B cell (primary cell): ENCODE results near the gene STK33. TPM values are rescaled to one million over a fixed set of nuclear protein-coding genes. Genes with fewer than 3 reads are reported as not detected.

Experiments used
- ATAC-seq: fragments of 200-7000 bp; cut with Tn5 transposase; one replicate; pipeline ENCODE4 v1.10.0; 2021; ENCODE audit warnings: low read depth, mild to moderate bottlenecking, moderate number of reproducible peaks, moderate library complexity
- CTCF ChIA-PET: fragments of 350-600 bp; sonication (Branson Sonifier 250); formaldehyde crosslinking; loops from one replicate; lab custom pipeline; 2021; ENCODE audit warnings: antibody characterized with exemption, inconsistent platforms; lab: Charles Lee
- POLR2A ChIA-PET: fragments of 350-600 bp; sonication (Branson Sonifier 250); formaldehyde crosslinking; loops from one replicate; lab custom pipeline; 2021; ENCODE audit warnings: antibody characterized with exemption; lab: Charles Lee
- DNase-seq: peaks from one replicate; pipeline ENCODE4 v3.0.0; 2013
- H2AFZ ChIP-seq: 2 replicates; pipeline ENCODE4 v1.6.1; 2012; ENCODE audit warnings: mild to moderate bottlenecking, low read depth, low read length; ENCODE audit not compliant: insufficient read depth, poor library complexity, severe bottlenecking
- H3K27ac ChIP-seq, 2 donors: 1 replicate in 1 of 2; 2 replicates in 1 of 2; pipeline ENCODE4 v1.5.1; 2012 to 2013; ENCODE audit warnings: low read length in 2 of 2, mild to moderate bottlenecking in 2 of 2, moderate library complexity in 1 of 2
- H3K27me3 ChIP-seq, 4 experiments: fragments of 200-600 bp in 1 of 4; sonication (generic) in 1 of 4; replicated peaks in 1 of 4; 1 replicate in 2 of 4; 2 replicates in 2 of 4; pipeline versions ENCODE4 v1.6.1 to v1.7.0; 2013 to 2016; ENCODE audit warnings: low read length in 3 of 4, mild to moderate bottlenecking in 2 of 4, mixed read lengths in 1 of 4, moderate library complexity in 1 of 4; ENCODE audit not compliant: insufficient read depth in 4 of 4, control insufficient read depth in 3 of 4; ENCODE audit errors: control extremely low read depth in 1 of 4
- H3K36me3 ChIP-seq, 2 experiments: replicated peaks in 1 of 2; 1 replicate in 1 of 2; 2 replicates in 1 of 2; pipeline versions ENCODE4 v1.6.1 to v1.7.1; 2013; ENCODE audit warnings: low read length in 1 of 2; ENCODE audit not compliant: insufficient read depth in 2 of 2, control insufficient read depth in 1 of 2; ENCODE audit errors: control extremely low read depth in 1 of 2, extremely low read depth in 1 of 2
- H3K4me1 ChIP-seq, 2 donors: fragments of 200-600 bp in 1 of 2; sonication (generic) in 1 of 2; 1 replicate in 1 of 2; 2 replicates in 1 of 2; pipeline versions ENCODE4 v1.5.1 to v1.6.1; 2013 to 2017; ENCODE audit warnings: low read length in 2 of 2; ENCODE audit not compliant: control insufficient read depth in 2 of 2, insufficient read depth in 2 of 2
- H3K4me2 ChIP-seq: replicated peaks from 2 replicates; pipeline ENCODE3; 2012; ENCODE audit warnings: mild to moderate bottlenecking, low read depth, low read length; ENCODE audit not compliant: poor library complexity, severe bottlenecking
- H3K4me3 ChIP-seq, 5 experiments: fragments of 200-600 bp in 1 of 5; sonication (generic) in 1 of 5; 1 replicate in 3 of 5; 2 replicates in 2 of 5; pipeline versions ENCODE4 v1.5.1 to v1.7.0; 2011 to 2016; ENCODE audit warnings: low read length in 4 of 5, mild to moderate bottlenecking in 4 of 5, low read depth in 2 of 5, control low read depth in 1 of 5, moderate library complexity in 1 of 5; ENCODE audit not compliant: insufficient read depth in 1 of 5; ENCODE audit errors: control extremely low read depth in 1 of 5, extremely low read depth in 1 of 5
- H3K79me2 ChIP-seq: fragments of 200-600 bp; sonication (generic); one replicate; pipeline ENCODE4 v1.6.0; 2016; ENCODE audit warnings: low read length; ENCODE audit not compliant: control insufficient read depth, insufficient read depth
- H3K9ac ChIP-seq: fragments of 200-600 bp; sonication (generic); 2 replicates; pipeline ENCODE4 v1.6.1; 2017; ENCODE audit warnings: mild to moderate bottlenecking, low read length, moderate library complexity
- H3K9me3 ChIP-seq, 3 donors: one replicate each; pipeline versions ENCODE4 v1.6.1 to v1.7.1; 2013; ENCODE audit warnings: low read length in 2 of 3; ENCODE audit not compliant: control insufficient read depth in 2 of 3, insufficient read depth in 1 of 3; ENCODE audit errors: control extremely low read depth in 1 of 3
- H4K20me1 ChIP-seq: 2 replicates; pipeline ENCODE4 v1.6.0; 2012; ENCODE audit warnings: mild to moderate bottlenecking, low read length; ENCODE audit not compliant: insufficient read depth, control insufficient read depth, poor library complexity, severe bottlenecking
- H3K27ac Mint-ChIP-seq: one replicate; pipeline ENCODE4 v1.8.0; 2021; ENCODE audit warnings: mixed read lengths
- H3K27me3 Mint-ChIP-seq: one replicate; pipeline ENCODE4 v1.8.0; 2021; ENCODE audit warnings: mixed read lengths
- H3K4me1 Mint-ChIP-seq: one replicate; pipeline ENCODE4 v1.8.0; 2021; ENCODE audit warnings: mixed read lengths
- H3K4me3 Mint-ChIP-seq: one replicate; pipeline ENCODE4 v1.8.0; 2021; ENCODE audit warnings: mixed read lengths
- H3K9me3 Mint-ChIP-seq: one replicate; pipeline ENCODE4 v1.8.0; 2022; ENCODE audit warnings: mixed read lengths; ENCODE audit not compliant: insufficient read depth
- CTCF ChIP-seq: fragments of 200-600 bp; IDR thresholded peaks from one replicate; pipeline ENCODE4 v1.8.0; 2022; ENCODE audit warnings: antibody characterized with exemption, mild to moderate bottlenecking
- EZH2 ChIP-seq: IDR thresholded peaks from 2 replicates; pipeline ENCODE4 v1.6.1; 2012; ENCODE audit warnings: borderline replicate concordance, low read depth, mild to moderate bottlenecking, moderate library complexity, low read length; ENCODE audit not compliant: insufficient read depth, poor library complexity, severe bottlenecking
- WGBS: methylation state at CpG from one replicate; pipeline ENCODE4 v1.1.5; 2013; ENCODE audit warnings: missing lambda C conversion rate; ENCODE audit not compliant: insufficient coverage; 5-methylcytosine and 5-hydroxymethylcytosine counted together
- intact Hi-C: fragments of 100-400 bp; cut with micrococcal nuclease; formaldehyde crosslinking; loops from one replicate; pipeline ENCODE4 v1.10.0; 2022
- polyA plus RNA-seq: library from polyadenylated mRNA; depleted of rRNA; stranded (reverse); fragments of >200 nt; gene quantifications from 2 replicates; pipeline ENCODE4 v1.2.3, GENCODE V29; 2012
- total RNA-seq, 2 donors: library from RNA; stranded (reverse); fragments of 120-200 nt in 1 of 2; gene quantifications; 1 replicate in 1 of 2; 2 replicates in 1 of 2; pipeline versions ENCODE4 v1.2.3 to v1.2.4, GENCODE V29; 2013 to 2022

The STK33 gene
- total and polyA plus RNA-seq, 2 donors (not counting 1 experiment from before 2014, with no cell fraction given): 3.1 to 9.3 TPM

GRCh38 chr11:8392886-8393285, 201.1 kb downstream of the STK33 start:
- no peaks in the 10 kb centered on the region for H3K9me3 Mint-ChIP-seq
- CTCF ChIA-PET: no interaction called here

GRCh38 chr11:8392166-8392565, 201.9 kb downstream of the STK33 start:
- no peak overlapping the region for H2AFZ ChIP-seq
- no peaks in the 10 kb centered on the region for H3K79me2 ChIP-seq
- ChIA-PET POLR2A (no interaction called here), CTCF (no interaction called here)
- WGBS: 97% methylated on average over 4 of the region's 4 CpGs
- no peaks in the 10 kb centered on the region for H3K4me1 Mint-ChIP-seq
- peaks cover 0 to 12% (median 0%) of the 10 kb centered on the region in 3 donors for H3K9me3 ChIP-seq
- no peak overlapping the region for H3K9ac ChIP-seq
- no peaks in the 10 kb centered on the region for H3K9me3 Mint-ChIP-seq
- no peaks in the 10 kb centered on the region for H3K27me3 Mint-ChIP-seq
- no peaks in the 10 kb centered on the region for H4K20me1 ChIP-seq
- no peak overlapping the region for H3K4me3 Mint-ChIP-seq
- TF ChIP-seq EZH2 (no peak), CTCF (no peak)
- no peaks in the 10 kb centered on the region for H3K36me3 ChIP-seq
- DNase-seq: no peak
- ATAC-seq: no peak
- H3K4me2 ChIP-seq: no peak overlapping the region
- intact Hi-C loops: no loop called here
- H3K27ac Mint-ChIP-seq: no peak overlapping the region
- no peaks in the 10 kb centered on the region for H3K4me1 ChIP-seq
- H3K27me3 ChIP-seq: no peaks in the 10 kb centered on the region
- H3K4me3 ChIP-seq: no peak overlapping the region
- no peak overlapping the region for H3K27ac ChIP-seq

More at GRCh38 chr11:8392886-8393285, 201.1 kb downstream of the STK33 start:
- no peak overlapping the region for H3K4me3 ChIP-seq
- DNase-seq (no peak), ATAC-seq (no peak)
- POLR2A ChIA-PET: no interaction called here
- WGBS: no CpG with 5 or more reads among the region's 3 CpGs
- intact Hi-C loops: no loop called here
- no peaks in the 10 kb centered on the region for H3K79me2 ChIP-seq
- TF ChIP-seq EZH2: no peak
- no peak for TF ChIP-seq CTCF
- no peak overlapping the region for H3K4me2 ChIP-seq
- H4K20me1 ChIP-seq: no peaks in the 10 kb centered on the region
- no peaks in the 10 kb centered on the region for H3K36me3 ChIP-seq
- no peak overlapping the region for H3K4me3 Mint-ChIP-seq
- no peak overlapping the region for H3K27ac Mint-ChIP-seq
- no peaks in the 10 kb centered on the region for H3K27me3 Mint-ChIP-seq
- H3K9ac ChIP-seq: no peak overlapping the region
- H3K4me1 ChIP-seq: no peaks in the 10 kb centered on the region
- peaks cover 0 to 13% (median 0%) of the 10 kb centered on the region in 3 donors for H3K9me3 ChIP-seq
- H2AFZ ChIP-seq: no peak overlapping the region
- H3K27me3 ChIP-seq: no peaks in the 10 kb centered on the region
- H3K4me1 Mint-ChIP-seq: no peaks in the 10 kb centered on the region
- no peak overlapping the region for H3K27ac ChIP-seq
